Measurements from ENCODE around the gene IQCE.
A peak's percentile ranks its signal among the peaks of the same experiment; 100 is the strongest.

IQCE gene

DNA sequence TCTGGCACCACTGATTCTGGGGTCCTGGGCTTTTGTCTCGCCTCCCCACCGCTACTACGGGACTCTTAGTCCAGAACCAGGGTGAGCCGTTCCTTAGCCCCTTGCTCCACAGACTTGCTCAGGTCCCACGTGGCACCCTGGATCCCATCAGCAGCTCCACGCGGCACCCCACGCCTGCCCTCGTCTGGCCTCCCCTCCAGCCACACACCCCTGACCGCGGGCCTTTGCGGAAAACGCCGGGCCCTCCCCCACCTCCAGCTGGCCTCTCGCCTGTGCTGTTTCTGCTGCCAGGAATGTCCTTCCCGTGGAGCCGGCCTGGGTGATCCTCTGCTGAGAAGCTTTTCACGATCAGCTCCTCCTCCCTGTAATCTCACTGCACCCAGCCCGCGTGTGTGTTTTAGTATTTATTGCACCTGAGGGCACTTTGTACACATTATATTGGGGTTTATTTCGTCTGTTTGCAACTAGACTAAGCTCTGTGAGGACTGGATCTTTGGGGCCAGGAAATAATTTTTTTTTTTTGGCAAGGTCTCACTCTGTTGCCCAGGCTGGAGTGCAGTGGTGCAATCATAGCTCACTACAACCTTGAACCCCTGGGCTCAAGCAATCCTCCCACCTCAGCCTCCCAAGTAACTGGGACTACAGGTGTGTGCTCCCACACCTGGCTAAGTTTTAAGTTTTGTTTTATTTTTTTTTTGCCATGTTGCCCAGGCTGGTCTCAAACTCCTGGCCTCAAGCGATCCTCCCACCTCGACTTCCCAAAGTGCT is 62.5 kb downstream of the IQCE start:
- peak overlapping the region; percentile 57 to 91 for H2BK12ac ChIP-seq (ENCODE audit: low read length in 2 of 2)
- H3K4me3 ChIP-seq (ENCODE audit: insufficient read depth in 1 of 2, low read depth in 1 of 2, low read length in 2 of 2), result no peak overlapping the region
- 37% methylated on average over 18 of the region's 23 CpGs for WGBS
- peak overlapping the region; percentile 54 for H3K9ac ChIP-seq (ENCODE audit: low read length)
- no peak overlapping the region for H3K4me2 ChIP-seq (ENCODE audit: low read length, poor library complexity, severe bottlenecking)
- H2BK15ac ChIP-seq (ENCODE audit: low read depth, poor library complexity, severe bottlenecking), result peak overlapping the region; percentile 55
- peaks cover 54% of the 10 kb centered on the region for H3K4me1 ChIP-seq (ENCODE audit: control insufficient read depth, insufficient read depth, low read depth, low read length)
- DNase-seq, result peak; percentile 76
- H3K14ac ChIP-seq (ENCODE audit: low read length in 2 of 2), result no peak overlapping the region
- H3K18ac ChIP-seq (ENCODE audit: low read depth in 1 of 2, low read length in 2 of 2), result peak overlapping the region; percentile 61 to 91
- H3K9me3 ChIP-seq (ENCODE audit: control insufficient read depth, low read length), result no peaks in the 10 kb centered on the region
- H2BK5ac ChIP-seq (ENCODE audit: low read depth, low read length, poor library complexity, severe bottlenecking), result no peak overlapping the region
- H2AFZ ChIP-seq (ENCODE audit: low read depth, low read length), result peak overlapping the region; percentile 47
- peak overlapping the region in 1 of 2 experiments; percentile 37 for H3K4ac ChIP-seq (ENCODE audit: low read depth in 1 of 2, low read length in 2 of 2)
- H3K36me3 ChIP-seq (ENCODE audit: control insufficient read depth in 1 of 2, insufficient read depth in 2 of 2, low read depth in 1 of 2, low read length in 2 of 2), result peaks cover 0 to 3% of the 10 kb centered on the region in 2 experiments
- peak overlapping the region; percentile 84 for H4K91ac ChIP-seq (ENCODE audit: low read length)
- H3K27me3 ChIP-seq (ENCODE audit: control insufficient read depth in 1 of 2, insufficient read depth in 1 of 2, low read length in 2 of 2), result peaks cover 0 to 5% of the 10 kb centered on the region in 2 experiments
- H3K79me1 ChIP-seq (replicated peaks; ENCODE audit: low read length, poor library complexity, severe bottlenecking), result peaks cover 4% of the 10 kb centered on the region
- H4K8ac ChIP-seq (ENCODE audit: low read length), result peak overlapping the region; percentile 66
- peak overlapping the region; percentile 64 for H3K27ac ChIP-seq (ENCODE audit: low read length, poor library complexity, severe bottlenecking)
- peak overlapping the region; percentile 77 for H2AK5ac ChIP-seq (ENCODE audit: low read length, severe bottlenecking)
- no peak overlapping the region for H3K23ac ChIP-seq (ENCODE audit: low read length in 2 of 2)
- H2BK120ac ChIP-seq (ENCODE audit: low read depth, low read length), result peak overlapping the region; percentile 69

DNA sequence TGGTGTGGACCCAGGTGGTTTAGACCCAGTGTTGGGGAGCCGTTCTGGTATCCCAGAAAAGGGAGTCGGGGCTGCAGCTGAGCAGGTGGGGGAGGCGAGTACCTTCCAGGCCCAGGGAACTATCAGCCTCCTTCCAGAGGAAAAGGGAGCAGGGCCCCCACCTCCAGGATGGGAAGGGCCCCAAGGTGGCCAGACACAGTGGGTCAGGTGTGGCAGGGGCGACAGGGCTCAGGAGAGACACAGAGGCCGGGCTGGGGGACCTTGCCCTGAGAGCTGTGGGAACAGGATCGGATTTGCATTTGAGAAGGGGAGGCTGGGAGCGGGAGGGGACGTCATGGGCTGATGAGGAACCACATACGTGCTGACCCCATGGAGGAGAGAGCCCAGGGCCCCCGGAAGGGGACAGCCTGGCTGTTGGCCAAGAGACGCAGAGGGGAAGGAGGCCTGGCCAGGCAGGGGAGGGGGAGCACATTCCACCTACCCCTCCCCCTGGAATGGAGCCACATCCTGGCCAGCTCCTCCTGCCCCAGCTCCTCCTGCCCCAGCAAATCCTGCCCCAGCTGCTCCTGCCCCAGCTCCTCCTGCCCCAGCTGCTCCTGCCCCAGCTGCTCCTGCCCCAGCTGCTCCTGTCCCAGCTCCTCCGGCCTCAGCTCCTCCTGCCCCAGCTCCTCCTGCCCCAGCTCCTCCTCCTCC is 63.3 kb downstream of the IQCE start:
- H3K4me1 ChIP-seq (ENCODE audit: control insufficient read depth, insufficient read depth, low read depth, low read length), result peaks cover 54% of the 10 kb centered on the region
- H3K9ac ChIP-seq (ENCODE audit: low read length), result no peak overlapping the region
- peak overlapping the region; percentile 29 for H2AK5ac ChIP-seq (ENCODE audit: low read length, severe bottlenecking)
- peak overlapping the region; percentile 63 to 73 for H3K18ac ChIP-seq (ENCODE audit: low read depth in 1 of 2, low read length in 2 of 2)
- peak overlapping the region; percentile 34 for H4K91ac ChIP-seq (ENCODE audit: low read length)
- no peak overlapping the region for H3K23ac ChIP-seq (ENCODE audit: low read length in 2 of 2)
- peak overlapping the region; percentile 64 to 85 for H2BK12ac ChIP-seq (ENCODE audit: low read length in 2 of 2)
- H3K36me3 ChIP-seq (ENCODE audit: control insufficient read depth in 1 of 2, insufficient read depth in 2 of 2, low read depth in 1 of 2, low read length in 2 of 2), result no peaks in the 10 kb centered on the region
- H3K27ac ChIP-seq (ENCODE audit: low read length, poor library complexity, severe bottlenecking), result peak overlapping the region; percentile 64
- H3K79me1 ChIP-seq (replicated peaks; ENCODE audit: low read length, poor library complexity, severe bottlenecking), result peaks cover 4% of the 10 kb centered on the region
- peak overlapping the region; percentile 55 for H2BK15ac ChIP-seq (ENCODE audit: low read depth, poor library complexity, severe bottlenecking)
- H3K9me3 ChIP-seq (ENCODE audit: control insufficient read depth, low read length), result no peaks in the 10 kb centered on the region
- no peak overlapping the region for H2AFZ ChIP-seq (ENCODE audit: low read depth, low read length)
- DNase-seq, result peak; percentile 63
- peaks cover 0 to 2% of the 10 kb centered on the region in 2 experiments for H3K27me3 ChIP-seq (ENCODE audit: control insufficient read depth in 1 of 2, insufficient read depth in 1 of 2, low read length in 2 of 2)
- no peak overlapping the region for H3K4me2 ChIP-seq (ENCODE audit: low read length, poor library complexity, severe bottlenecking)
- H2BK5ac ChIP-seq (ENCODE audit: low read depth, low read length, poor library complexity, severe bottlenecking), result peak overlapping the region; percentile 39
- H4K8ac ChIP-seq (ENCODE audit: low read length), result peak overlapping the region; percentile 92
- H3K14ac ChIP-seq (ENCODE audit: low read length in 2 of 2), result peak overlapping the region in 1 of 2 experiments; percentile 23
- H3K4me3 ChIP-seq (ENCODE audit: insufficient read depth in 1 of 2, low read depth in 1 of 2, low read length in 2 of 2), result no peak overlapping the region
- peak overlapping the region; percentile 78 for H2BK120ac ChIP-seq (ENCODE audit: low read depth, low read length)
- H3K4ac ChIP-seq (ENCODE audit: low read depth in 1 of 2, low read length in 2 of 2), result peak overlapping the region; percentile 46 to 75
- 44% methylated on average over 12 of the region's 12 CpGs for WGBS

DNA sequence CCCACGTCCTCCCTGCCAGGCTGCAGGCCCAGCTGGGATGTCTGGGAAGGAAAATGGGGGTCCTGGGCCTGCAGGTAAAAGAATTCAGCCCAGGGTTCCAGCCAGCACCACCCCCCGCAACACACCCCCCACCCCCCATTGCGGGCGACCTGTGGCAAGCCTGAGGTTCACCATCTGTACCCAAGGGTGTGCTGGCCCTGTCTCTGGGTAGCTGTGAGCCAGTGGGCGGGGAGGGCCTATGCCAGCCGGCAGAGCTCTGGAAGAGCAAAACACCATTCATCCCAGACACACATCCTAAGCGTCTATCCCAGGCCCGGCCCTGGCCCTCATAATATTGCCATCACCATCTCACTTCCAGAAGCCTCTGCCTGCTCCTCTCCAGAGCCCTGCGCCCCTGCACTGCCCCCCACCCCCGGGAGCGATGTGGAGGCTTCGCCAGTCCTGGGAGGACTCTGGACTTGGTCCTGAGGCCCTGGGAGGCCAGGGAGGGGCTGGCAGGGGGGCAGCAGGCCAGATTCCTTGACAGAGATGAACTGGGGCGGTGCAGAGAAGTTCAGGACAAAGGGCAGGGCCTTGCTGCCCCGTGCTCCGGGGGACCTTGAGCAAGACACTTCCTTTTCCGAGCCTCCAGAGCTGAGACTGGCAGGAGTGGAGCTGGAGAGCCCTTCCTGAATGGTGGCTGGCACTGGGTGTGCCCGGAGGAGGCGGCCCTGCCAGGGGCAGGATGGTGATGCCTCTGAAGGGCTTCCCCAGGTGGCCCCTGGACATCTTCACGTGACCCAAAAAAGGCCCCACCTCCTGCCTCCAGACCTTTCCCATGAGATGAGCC is 64.3 kb downstream of the IQCE start:
- Histone ChIP-seq H3K4me2 (ENCODE audit: low read length, poor library complexity, severe bottlenecking) (no peak overlapping the region), H2BK15ac (ENCODE audit: low read depth, poor library complexity, severe bottlenecking) (peak overlapping the region; percentile 92), H2AFZ (ENCODE audit: low read depth, low read length) (no peak overlapping the region), H3K9ac (ENCODE audit: low read length) (no peak overlapping the region), H3K4me3 (ENCODE audit: insufficient read depth in 1 of 2, low read depth in 1 of 2, low read length in 2 of 2) (no peak overlapping the region), H3K23ac (ENCODE audit: low read length in 2 of 2) (no peak overlapping the region), H2BK12ac (ENCODE audit: low read length in 2 of 2) (peak overlapping the region; percentile 72 to 95), H3K27me3 (ENCODE audit: control insufficient read depth in 1 of 2, insufficient read depth in 1 of 2, low read length in 2 of 2) (no peaks in the 10 kb centered on the region), H3K4me1 (ENCODE audit: control insufficient read depth, insufficient read depth, low read depth, low read length) (peaks cover 54% of the 10 kb centered on the region), H2AK5ac (ENCODE audit: low read length, severe bottlenecking) (peak overlapping the region; percentile 85), H2BK120ac (ENCODE audit: low read depth, low read length) (peak overlapping the region; percentile 78), H4K91ac (ENCODE audit: low read length) (peak overlapping the region; percentile 86), H3K9me3 (ENCODE audit: control insufficient read depth, low read length) (no peaks in the 10 kb centered on the region), H3K4ac (ENCODE audit: low read depth in 1 of 2, low read length in 2 of 2) (peak overlapping the region; percentile 64 to 85), H3K18ac (ENCODE audit: low read depth in 1 of 2, low read length in 2 of 2) (peak overlapping the region; percentile 73 to 85), H4K8ac (ENCODE audit: low read length) (peak overlapping the region; percentile 83), H3K79me1 (replicated peaks; ENCODE audit: low read length, poor library complexity, severe bottlenecking) (peaks cover 4% of the 10 kb centered on the region), H3K36me3 (ENCODE audit: control insufficient read depth in 1 of 2, insufficient read depth in 2 of 2, low read depth in 1 of 2, low read length in 2 of 2) (no peaks in the 10 kb centered on the region), H2BK5ac (ENCODE audit: low read depth, low read length, poor library complexity, severe bottlenecking) (peak overlapping the region; percentile 83), H3K14ac (ENCODE audit: low read length in 2 of 2) (peak overlapping the region in 1 of 2 experiments; percentile 28), H3K27ac (ENCODE audit: low read length, poor library complexity, severe bottlenecking) (peak overlapping the region; percentile 56)
- DNase-seq, result no peak
- 79% methylated on average over 17 of the region's 19 CpGs for WGBS
